GM18858 (cell line): ENCODE data around the gene JDP2.
"Not testable (repeated sequence)": the region's sequence is repeated elsewhere in the genome, so short reads cannot be mapped to it uniquely, and the experiment has no call there.

Experiments
- ATAC-seq: cut with Tn5 transposase; IDR thresholded peaks from one replicate; pipeline ENCODE4 v1.9.1; 2021; ENCODE audit not compliant: unreplicated experiment

The JDP2 gene, protein sequence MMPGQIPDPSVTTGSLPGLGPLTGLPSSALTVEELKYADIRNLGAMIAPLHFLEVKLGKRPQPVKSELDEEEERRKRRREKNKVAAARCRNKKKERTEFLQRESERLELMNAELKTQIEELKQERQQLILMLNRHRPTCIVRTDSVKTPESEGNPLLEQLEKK

DNA sequence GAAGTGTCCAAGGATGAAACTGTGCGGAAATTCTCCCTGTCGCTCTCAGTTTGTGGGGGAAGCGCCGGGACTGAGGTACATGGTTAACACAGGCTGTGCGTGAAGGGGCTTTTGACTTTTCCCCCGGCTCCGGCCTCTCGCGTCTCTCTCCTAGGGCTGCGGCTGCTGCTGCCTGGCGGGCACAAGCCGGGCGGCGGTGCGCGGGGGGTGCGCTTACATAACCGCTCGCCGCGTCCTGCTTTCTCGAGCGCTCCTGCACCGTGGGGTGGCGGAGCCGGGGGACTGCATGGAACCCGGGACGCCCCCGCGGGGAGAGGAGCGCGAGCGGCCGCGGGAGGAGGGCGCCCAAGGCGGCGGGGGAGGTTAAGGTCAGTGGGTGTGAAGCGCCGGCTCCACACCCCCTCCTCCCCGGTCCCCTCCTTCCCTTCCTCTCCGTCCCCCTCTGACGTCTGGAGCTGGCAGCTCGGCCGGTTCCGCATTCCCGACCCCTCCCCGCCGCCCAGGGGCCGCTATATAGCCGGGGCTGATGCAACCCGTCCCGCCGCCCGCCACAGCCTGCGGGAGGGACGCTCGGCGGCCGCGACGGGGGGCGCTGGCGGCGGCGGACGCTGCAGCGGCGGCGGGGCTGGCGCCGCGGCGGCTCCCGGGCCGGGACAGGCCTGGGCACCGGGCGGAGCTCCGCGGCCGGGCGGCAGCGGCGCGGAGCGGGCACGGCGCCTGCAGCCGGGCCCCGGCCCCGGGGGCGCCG, at the start of gene JDP2:
JDP2 (plus strand) TSS at position 541 of the 748 bp plus-strand sequence. CDS start 9,899 bp downstream, outside the sequence.
- no peak for ATAC-seq

DNA sequence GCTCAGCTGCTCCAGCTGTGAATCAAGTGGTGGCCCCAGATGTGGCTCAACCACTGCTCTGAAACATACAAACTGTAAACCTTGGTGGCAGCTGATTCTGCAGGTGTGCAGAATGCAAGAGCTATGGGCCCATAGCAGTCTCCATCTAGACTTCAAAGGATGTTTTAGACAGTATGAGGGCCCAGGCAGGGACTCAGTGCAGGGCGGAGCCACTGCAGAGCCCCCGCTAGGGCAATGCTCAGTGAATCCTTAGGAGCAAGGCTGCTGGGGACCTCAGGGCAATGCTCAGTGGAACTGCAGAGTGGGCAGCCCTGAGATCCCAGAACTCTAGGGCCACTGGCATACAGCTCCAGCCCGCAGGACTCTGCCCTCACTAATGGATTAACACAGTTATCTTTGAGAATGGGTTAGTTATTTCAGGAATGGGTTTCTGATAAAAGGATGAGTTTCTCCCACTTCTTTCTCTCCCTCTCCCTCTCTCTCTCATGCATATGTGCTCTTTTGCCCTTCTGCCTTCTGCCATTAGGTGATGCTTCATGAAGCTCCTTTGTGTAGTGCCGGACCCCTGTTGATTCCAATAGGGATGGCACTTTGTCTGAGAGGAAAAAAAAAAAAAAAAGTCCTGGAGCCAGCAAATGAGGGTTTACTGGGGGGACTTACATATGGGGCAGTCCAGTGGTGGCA, 48.4 kb upstream of the JDP2 start:
- no peak for ATAC-seq

DNA sequence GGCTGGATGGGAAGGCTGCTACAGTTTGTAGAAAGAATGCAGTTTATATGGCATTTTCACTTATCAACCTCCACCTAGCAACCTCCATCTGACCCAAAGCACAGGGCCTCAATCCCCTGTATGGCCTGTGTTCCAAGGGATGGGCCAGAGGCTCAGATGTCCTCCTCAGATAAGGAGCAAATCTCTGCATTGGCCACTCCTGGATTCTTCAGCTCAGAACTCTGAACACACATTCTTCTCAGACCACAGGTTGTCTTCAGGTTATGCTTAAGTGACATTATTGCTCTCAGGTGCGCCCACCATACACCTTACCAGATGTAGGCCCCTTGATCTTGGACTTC, 47.9 kb upstream of the JDP2 start:
- ATAC-seq, result no peak

DNA sequence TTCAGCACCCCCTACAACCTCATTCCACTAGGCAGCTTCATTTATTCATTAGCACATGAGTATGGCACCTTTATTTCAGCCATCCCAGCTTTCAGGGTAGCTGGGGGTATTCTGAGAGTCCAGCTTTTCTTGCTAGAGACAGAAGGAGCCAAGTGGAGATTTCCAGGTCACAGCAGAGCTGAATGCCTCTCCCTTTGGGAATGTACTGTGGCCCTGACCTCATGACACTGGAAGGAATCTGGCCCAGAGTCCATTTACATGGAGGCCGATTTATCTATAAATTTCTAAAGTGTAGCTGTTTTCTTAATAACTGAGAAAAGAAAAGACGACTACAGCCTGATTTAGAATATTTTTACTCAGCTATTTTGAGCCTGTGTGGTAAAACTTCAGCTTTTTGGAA, 47.2 kb upstream of the JDP2 start:
- no peak for ATAC-seq

DNA sequence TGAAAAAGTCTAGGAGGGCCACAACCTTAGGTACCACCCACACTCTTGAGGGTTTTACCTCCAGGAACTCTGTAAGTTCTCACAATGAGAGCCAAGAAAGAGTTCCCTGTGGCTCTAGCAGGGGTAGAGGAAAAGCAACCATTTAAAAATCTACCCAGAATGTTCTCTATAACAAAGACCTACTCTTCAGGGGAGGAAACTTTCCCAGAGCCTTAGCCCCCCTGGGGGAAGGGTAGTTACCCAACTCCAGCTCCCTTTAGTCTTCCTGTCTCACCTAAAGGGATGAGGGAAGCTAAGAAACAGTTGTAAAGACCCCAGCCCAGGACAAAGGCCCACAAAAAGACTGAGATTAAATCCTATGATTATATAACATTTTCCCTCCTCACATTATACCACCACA, 46.2 kb upstream of the JDP2 start:
- ATAC-seq, result no peak

DNA sequence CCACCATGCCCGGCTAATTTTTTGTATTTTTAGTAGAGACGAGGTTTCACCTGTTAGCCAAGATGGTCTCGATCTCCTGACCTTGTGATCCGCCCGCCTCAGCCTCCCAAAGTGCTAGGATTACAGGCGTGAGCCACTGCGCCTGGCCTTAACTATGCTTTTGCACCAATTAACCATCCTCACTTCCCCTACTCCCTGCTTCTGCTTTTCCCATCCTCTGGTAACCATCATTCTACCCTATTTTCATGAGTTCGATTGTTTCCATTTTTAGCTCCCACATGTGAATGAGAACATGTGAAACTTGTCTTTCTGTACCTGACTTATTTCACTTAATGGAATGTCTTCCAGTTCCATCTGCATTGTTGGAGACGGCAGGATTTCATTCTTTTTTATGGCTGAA, 44.6 kb upstream of the JDP2 start:
- not testable (repeated sequence) for ATAC-seq

DNA sequence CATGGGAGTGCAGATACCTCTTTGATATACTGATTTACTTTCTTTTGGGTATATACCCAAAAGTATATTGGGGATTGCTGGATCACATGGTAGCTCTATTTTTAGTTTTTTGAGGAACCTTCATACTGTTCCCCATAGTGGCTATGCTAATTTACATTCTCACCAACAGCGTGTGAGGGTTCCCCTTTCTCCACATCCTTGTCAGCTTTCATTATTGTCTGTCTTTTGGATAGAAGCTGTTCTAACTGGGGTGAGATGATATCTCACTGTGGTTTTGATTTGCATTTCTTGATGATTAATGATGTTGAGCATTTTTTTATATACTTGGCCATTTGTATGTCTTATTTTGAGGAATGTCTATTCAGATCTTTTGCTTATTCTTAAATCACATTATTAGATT, 44.1 kb upstream of the JDP2 start:
- no peak for ATAC-seq

DNA sequence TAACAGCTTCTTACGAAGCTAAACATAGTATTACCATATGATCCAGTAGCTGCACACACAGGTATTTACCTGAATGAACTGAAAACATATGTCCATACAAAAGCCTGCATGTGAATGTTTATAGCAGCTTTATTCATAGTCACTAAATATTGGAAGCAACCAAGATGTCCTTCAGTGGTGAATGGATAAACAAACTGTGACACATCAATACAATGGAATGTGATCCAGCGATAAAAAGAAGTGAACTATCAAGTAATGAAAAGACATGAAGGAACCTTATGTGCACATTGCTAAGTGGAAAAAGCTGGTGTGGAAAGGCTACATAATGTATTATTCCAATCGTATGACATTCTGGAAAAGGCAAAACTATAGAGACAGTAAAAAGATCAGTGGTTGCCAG, 38.1 kb upstream of the JDP2 start:
- ATAC-seq, result no peak

DNA sequence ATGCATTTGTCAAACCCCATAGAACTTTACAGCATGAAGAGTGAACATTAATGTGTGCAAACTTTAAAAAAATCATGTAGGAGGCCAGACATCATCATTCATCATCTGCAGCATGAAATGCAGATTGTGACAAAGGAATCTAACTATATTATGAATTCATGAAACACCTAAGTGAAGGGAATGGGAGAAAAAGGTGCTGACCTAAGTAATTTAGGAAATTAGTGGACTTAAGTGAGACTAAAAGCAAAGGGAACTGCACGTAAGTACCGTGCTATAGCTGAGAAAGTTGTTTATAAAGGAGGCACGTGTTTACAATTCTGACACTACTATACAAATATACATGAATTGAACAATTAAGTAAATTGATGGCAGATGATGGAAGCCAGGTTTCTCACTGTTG, 37.6 kb upstream of the JDP2 start:
- no peak for ATAC-seq

DNA sequence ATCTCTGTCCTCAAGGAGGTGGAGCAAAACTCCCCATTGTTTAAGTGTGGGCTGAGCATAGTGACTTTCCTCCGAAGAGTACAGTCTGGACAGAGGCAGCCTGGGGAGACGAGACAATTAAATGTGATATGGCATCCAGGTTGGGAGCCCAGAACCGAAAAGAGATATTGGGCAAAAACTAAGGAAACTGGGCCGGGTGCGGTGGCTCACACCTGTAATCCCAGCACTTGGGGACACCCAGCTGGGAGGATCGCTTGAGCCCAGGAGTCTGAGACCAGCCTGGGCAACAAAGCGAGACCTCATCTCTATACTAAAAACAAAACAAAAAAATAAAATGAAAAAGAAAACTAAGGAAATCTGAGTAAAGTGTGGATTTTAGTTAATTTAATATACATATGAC, 35.9 kb upstream of the JDP2 start:
- ATAC-seq, result no peak

DNA sequence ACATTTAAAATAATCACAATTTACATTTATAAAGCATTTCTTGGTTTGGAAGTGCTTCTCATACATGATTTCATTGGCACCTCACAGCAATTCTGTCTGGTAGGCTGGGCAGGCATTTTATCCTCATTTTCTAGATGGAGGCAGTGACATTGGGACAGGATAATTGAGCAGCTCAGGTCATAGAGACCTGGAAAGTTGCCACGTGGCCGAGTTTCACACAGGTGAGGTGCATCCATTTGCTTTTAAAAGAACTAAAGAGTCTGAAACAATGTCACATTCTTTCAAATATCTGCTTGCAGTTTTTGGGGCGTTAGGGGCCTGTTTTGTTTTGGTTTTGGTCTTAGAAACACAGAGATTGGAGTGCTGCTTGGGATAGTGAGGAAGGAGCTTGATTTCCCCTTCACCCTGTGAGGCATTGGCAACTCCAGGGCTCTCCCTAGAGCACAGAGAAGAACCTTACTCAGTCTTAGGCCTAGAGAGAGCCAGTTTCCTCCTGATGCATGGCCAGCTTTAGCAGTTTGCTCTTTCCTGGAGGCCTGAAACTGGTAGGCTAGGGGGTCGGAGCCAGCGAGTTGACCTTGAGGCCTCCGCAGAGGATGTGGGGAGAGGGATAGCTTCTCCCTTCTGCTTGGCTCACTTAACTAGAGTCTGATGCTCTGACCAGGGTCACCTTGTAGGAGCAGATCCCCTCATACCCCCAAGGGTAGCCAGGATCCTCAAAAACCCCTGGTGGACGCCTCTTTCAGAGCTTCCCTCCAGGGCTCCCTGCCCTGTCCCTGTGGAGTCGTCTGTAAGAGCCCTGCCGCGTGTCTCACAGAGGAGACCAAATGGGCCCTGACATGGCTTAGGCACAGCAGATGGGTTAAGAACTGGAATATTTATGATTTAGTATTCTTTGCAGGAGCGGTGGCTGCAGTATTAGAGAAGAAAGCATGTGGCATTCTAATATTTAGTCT, 34.9 kb upstream of the JDP2 start:
- ATAC-seq, result no peak

DNA sequence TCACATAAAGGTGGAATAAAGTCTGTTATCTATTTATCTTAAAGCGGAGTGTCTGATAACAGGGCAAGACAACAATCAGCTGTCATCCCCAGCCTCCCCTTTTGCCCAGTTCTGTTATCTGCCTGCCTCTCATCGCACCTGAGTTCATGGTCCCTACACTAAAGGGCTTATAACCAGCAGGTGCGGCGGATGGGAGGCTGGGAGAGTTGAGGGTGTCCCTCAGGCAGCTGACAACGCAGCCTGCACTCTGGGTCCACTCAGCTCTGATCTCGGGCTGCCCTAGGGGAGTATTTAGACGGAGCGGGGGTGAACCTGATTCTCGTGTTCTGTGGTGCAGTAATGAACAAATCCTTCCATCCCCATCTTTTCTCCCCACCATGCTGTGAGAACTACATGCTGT, 34.0 kb upstream of the JDP2 start:
- ATAC-seq, result no peak

DNA sequence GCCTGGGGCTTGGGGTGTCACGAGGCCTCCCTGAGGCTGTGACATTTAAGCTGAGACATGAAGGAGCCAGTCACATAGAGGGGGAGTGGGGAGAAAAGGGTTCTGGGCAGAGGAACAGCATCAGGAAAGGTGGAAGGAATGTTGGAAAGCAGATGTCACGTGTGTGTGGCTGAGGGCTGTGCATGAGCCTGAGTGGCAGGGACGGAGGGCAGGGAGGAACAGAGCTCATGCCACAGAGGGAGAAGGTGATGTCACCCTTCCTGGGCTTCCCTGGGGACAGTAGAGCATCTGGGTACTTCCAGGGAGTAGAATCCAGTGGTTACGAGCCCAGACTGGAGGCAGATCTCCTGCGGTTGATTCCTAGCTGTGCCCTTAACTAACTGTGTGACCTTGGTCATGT, 32.0 kb upstream of the JDP2 start:
- ATAC-seq, result no peak

DNA sequence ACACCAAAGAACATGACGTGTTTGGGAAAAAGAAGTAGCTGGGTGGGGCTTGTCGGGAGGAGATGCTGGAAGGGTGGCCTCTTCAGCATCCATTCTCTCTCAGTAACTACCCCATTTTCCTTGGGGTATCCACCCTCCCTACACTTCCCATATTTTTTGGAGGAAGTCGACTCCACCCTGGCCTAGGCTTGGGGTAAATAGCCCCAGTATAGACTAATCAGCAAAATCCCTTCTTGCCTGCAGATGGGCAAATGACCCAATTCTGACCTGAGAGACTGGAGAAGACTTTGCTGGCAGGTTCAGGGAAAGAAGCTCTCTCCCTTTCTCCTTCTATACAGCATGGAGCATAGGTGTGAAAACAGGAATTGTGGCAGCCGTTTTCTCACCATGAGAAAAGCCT, 28.5 kb upstream of the JDP2 start:
- no peak for ATAC-seq

DNA sequence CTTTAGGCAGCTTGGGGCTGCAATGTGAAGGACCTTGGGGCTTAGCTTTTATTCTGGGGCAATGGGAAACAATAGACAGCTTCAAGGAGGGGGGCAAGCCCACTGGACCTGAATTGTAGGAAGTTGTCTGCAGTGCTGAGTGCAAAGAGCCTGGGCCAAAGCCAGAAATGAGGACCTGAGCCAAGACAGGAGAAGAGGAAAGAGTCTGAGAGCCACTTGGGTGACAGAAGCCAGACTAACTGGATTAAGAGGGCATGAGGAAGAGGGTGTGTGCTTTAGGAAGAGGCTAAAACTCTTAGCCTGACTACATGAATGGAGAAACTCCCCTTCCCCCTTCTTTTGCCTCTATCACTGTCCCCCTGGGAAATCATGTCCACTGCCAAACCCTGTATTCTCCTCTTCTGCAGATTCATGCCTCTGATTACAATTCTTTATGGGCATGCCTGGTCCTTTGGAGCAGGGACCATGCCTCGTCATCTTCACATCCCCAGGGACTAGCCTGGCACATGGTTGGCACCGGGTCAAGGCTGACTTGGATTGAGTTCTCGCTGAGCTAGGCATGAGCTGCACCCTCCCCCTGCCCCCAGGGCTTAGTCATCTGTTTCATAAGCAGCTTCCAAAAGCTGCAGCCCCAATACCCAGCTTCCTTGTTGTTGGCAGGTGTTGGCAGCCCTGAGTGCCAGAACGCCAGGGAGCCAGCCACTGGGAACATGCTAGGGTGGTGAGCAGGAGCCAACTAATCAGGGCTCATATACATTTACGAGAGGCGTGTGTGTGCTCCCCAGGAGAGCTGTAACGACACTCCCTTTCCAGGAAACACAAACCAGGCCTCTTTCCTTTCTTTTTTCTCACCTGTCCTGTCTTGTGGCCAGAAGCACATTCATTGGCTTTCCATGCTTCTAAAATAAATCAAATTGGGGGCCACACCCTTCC, 27.7 kb upstream of the JDP2 start:
- no peak for ATAC-seq

DNA sequence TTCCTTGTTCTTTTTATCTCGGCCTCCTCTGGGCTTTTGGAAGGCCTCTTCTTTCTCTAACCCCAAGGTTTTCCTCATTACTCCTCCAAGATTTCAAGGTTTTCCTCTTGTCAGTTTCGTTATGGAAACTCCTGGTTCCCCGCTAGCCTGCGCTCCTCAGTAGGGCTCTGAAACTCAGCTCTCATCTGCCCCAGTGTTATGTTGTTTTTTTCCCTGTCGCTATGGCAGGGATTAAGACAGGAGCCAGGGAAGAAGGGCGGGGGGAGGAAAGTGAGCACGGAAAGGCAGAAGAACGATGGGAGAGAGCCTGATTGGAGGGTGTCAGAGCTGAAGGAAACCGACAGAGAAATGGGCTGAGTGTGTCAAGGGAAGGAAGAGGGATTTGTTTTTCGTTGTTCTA, 26.5 kb upstream of the JDP2 start:
- no peak for ATAC-seq

DNA sequence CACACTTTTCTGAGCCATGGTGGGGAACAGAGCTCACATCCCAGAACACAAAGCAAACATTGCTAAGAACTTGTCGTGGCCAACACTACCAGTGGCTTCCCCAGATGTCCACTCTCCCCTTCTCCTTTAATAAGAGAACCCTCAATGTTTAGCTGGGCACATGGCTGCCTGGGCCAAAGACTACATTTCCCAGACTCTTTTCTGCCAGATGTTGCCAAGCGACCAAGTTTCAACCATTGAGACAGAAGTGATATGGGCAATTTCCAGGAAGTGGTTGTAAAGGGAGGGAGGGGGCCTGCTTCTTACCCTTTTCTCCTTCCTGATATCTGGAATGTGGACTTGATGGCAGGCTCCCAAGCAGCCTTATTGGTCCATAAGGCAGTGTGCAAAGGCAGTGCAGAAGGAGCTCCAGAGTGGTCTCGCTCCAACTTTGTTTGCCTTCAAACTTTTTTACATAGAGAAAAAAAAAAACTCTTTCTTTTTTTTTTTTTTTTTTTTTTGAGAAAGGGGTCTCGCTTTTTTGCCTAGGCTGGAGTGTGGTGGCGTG, 24.9 kb upstream of the JDP2 start:
- ATAC-seq, result no peak

DNA sequence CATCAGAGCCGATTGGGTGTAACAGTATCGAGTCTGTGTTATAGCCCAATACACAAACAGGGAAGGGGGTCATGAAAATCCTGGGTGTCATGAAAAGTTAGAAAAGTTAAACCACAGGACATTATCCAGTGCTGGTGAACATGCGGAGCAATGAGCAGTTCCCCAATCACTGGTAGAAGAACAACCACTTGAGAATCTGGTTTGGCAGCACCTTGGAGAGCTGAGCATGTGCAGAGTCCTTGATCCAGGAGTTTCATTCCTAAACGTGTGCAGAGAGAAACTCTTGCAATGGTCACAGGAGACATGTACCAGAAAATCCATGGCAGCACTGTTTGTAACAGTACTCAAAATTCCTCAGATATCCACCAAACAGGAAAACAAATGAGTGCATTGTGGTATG, 23.0 kb upstream of the JDP2 start:
- ATAC-seq, result no peak

DNA sequence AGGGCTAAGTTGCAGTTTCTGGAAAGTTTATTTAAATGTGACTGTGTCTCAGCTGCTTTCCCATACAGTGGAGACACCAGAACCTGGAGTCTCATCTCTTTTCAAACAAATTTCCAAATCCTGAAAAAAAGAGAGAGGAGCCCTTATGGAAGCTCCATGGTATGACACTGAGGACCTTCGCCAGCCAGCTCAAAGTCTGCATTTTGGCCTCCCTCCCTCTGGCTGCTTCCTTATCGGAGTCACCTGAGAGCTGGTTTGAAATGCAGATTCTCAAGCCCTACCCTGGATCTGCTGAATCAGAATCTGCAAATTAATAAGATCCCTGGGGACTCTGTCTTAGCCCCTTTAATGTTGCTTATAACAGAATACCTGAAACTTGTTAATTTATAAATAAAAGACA, 21.7 kb upstream of the JDP2 start:
- no peak for ATAC-seq

DNA sequence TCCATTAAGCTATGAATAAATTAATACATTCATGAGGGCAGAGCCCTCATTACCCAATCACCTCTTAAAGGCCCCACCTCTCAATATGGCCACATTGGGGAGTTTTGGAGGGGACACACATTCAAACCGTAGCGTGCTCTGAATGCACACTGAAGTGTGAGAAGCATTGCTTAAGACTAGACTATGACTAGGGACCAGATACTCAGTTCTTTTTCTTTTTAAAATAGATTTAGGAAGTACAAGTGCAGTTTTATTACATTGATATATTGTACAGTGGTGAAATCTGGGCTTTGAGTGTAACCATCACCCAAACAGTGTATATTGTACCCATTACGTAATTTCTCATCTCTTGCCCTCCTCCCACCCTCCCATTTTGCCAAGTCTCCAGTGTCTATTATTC, 21.0 kb upstream of the JDP2 start:
- no peak for ATAC-seq
